H9 (cell line): ENCODE measurements around the gene RHCE. TPM values are rescaled to one million over a fixed set of nuclear protein-coding genes. Genes with fewer than 3 reads are reported as not detected.
"Not testable (repeated sequence)": the region's sequence is repeated elsewhere in the genome, so short reads cannot be mapped to it uniquely, and the experiment has no call there.

Experiments
- DNase-seq: peaks from one replicate; pipeline ENCODE4 v3.0.0-alpha.2; 2017
- H2AFZ ChIP-seq: one replicate; pipeline ENCODE4 v1.6.1; 2013; ENCODE audit warnings: mild to moderate bottlenecking, low read length, control low read depth, moderate library complexity
- H2AK5ac ChIP-seq: 2 replicates; pipeline ENCODE4 v1.6.1; 2013; ENCODE audit warnings: low read length, control low read depth, mixed read lengths; ENCODE audit not compliant: insufficient read length
- H2BK120ac ChIP-seq: one replicate; pipeline ENCODE4 v1.6.1; 2013; ENCODE audit warnings: low read depth, mild to moderate bottlenecking, low read length, control low read depth, inconsistent platforms; ENCODE audit not compliant: poor library complexity, severe bottlenecking
- H2BK12ac ChIP-seq: 2 replicates; pipeline ENCODE4 v1.6.1; 2013; ENCODE audit warnings: low read length, control low read depth, mixed read lengths, low read depth; ENCODE audit not compliant: insufficient read length
- H2BK15ac ChIP-seq: 2 replicates; pipeline ENCODE4 v1.6.1; 2013; ENCODE audit warnings: low read depth, low read length, control low read depth
- H2BK20ac ChIP-seq: one replicate; pipeline ENCODE4 v1.6.1; 2013; ENCODE audit warnings: low read depth, mild to moderate bottlenecking, low read length, control low read depth, inconsistent platforms; ENCODE audit not compliant: poor library complexity, severe bottlenecking
- H2BK5ac ChIP-seq: 2 replicates; pipeline ENCODE4 v1.6.1; 2013; ENCODE audit warnings: low read length, control low read depth, mixed read lengths; ENCODE audit not compliant: insufficient read length
- H3K14ac ChIP-seq: 2 replicates; pipeline ENCODE4 v1.6.1; 2013; ENCODE audit warnings: low read length, control low read depth; ENCODE audit not compliant: insufficient read depth
- H3K18ac ChIP-seq: 2 replicates; pipeline ENCODE4 v1.6.1; 2013; ENCODE audit warnings: low read depth, mild to moderate bottlenecking, mixed read lengths, low read length, control low read depth; ENCODE audit not compliant: insufficient read length
- H3K23ac ChIP-seq: 2 replicates; pipeline ENCODE4 v1.6.1; 2013; ENCODE audit warnings: low read length, control low read depth, mixed read lengths, low read depth; ENCODE audit not compliant: insufficient read length
- H3K23me2 ChIP-seq: 2 replicates; pipeline ENCODE4 v1.6.1; 2013; ENCODE audit warnings: low read depth, mild to moderate bottlenecking, mixed read lengths, low read length, control low read depth; ENCODE audit not compliant: insufficient read length, poor library complexity, severe bottlenecking
- H3K27ac ChIP-seq: 2 replicates; pipeline ENCODE4 v1.5.1; 2013; ENCODE audit warnings: low read length, control low read depth, mixed read lengths, low read depth; ENCODE audit not compliant: insufficient read length
- H3K27me3 ChIP-seq: 2 replicates; pipeline ENCODE4 v1.6.1; 2013; ENCODE audit warnings: low read length, control low read depth, inconsistent platforms; ENCODE audit not compliant: insufficient read depth
- H3K4ac ChIP-seq: 2 replicates; pipeline ENCODE4 v1.6.1; 2013; ENCODE audit warnings: low read depth, mild to moderate bottlenecking, control low read depth, inconsistent platforms, low read length, moderate library complexity
- H3K4me1 ChIP-seq: 2 replicates; pipeline ENCODE4 v1.6.1; 2013; ENCODE audit warnings: low read length, control low read depth, inconsistent platforms; ENCODE audit not compliant: insufficient read depth
- H3K4me2 ChIP-seq: 2 replicates; pipeline ENCODE4 v1.6.1; 2013; ENCODE audit warnings: low read length, control low read depth, mixed read lengths; ENCODE audit not compliant: insufficient read length, insufficient read depth
- H3K56ac ChIP-seq: 2 replicates; pipeline ENCODE4 v1.6.1; 2013; ENCODE audit warnings: low read depth, mild to moderate bottlenecking, mixed read lengths, low read length, control low read depth; ENCODE audit not compliant: insufficient read length
- H3K79me1 ChIP-seq: 2 replicates; pipeline ENCODE4 v1.6.1; 2013; ENCODE audit warnings: low read depth, mild to moderate bottlenecking, moderate library complexity, low read length, control low read depth, inconsistent platforms; ENCODE audit not compliant: insufficient read depth, poor library complexity, severe bottlenecking
- H3K79me2 ChIP-seq: 2 replicates; pipeline ENCODE4 v1.6.1; 2013; ENCODE audit warnings: low read length, control low read depth, inconsistent platforms; ENCODE audit not compliant: insufficient read depth
- H3K9ac ChIP-seq: 2 replicates; pipeline ENCODE4 v1.6.1; 2013; ENCODE audit warnings: low read length, control low read depth, mixed read lengths; ENCODE audit not compliant: insufficient read length; ENCODE audit errors: extremely low read depth
- H3K9me3 ChIP-seq: one replicate; pipeline ENCODE4 v1.6.1; 2013; ENCODE audit warnings: low read depth, low read length, inconsistent platforms; ENCODE audit not compliant: control insufficient read depth
- H3T11ph ChIP-seq: one replicate; pipeline ENCODE4 v1.6.1; 2013; ENCODE audit warnings: mild to moderate bottlenecking, low read length, control low read depth, inconsistent platforms
- H4K20me1 ChIP-seq: one replicate; pipeline ENCODE4 v1.6.1; 2013; ENCODE audit not compliant: control insufficient read depth, insufficient read length, insufficient read depth
- H4K5ac ChIP-seq: 2 replicates; pipeline ENCODE4 v1.6.1; 2013; ENCODE audit warnings: low read depth, mild to moderate bottlenecking, mixed read lengths, low read length, control low read depth; ENCODE audit not compliant: insufficient read length
- H4K8ac ChIP-seq: replicated peaks from 2 replicates; pipeline ENCODE4 v1.6.1; 2013; ENCODE audit warnings: low read length, control low read depth, mixed read lengths, low read depth; ENCODE audit not compliant: insufficient read length
- H4K91ac ChIP-seq: 2 replicates; pipeline ENCODE4 v1.6.1; 2013; ENCODE audit warnings: low read depth, mild to moderate bottlenecking, moderate library complexity, mixed read lengths, low read length, control low read depth; ENCODE audit not compliant: insufficient read length
- H3K27ac Mint-ChIP-seq, 3 experiments: 2 replicates in 2 of 3; 3 replicates in 1 of 3; pipeline ENCODE4 v1.8.0; 2020 to 2021; ENCODE audit warnings: mixed read lengths in 3 of 3, mild to moderate bottlenecking in 1 of 3, moderate library complexity in 1 of 3
- H3K27me3 Mint-ChIP-seq: 2 replicates; pipeline ENCODE4 v1.8.0; 2021; ENCODE audit warnings: low read depth, mild to moderate bottlenecking, moderate library complexity, mixed read lengths
- H3K36me3 Mint-ChIP-seq, 3 experiments: 2 replicates in 2 of 3; 3 replicates in 1 of 3; pipeline ENCODE4 v1.8.0; 2020 to 2021; ENCODE audit warnings: low read depth in 3 of 3, mixed read lengths in 3 of 3; ENCODE audit not compliant: insufficient read depth in 1 of 3
- H3K4me1 Mint-ChIP-seq, 2 experiments: 2 replicates each; pipeline ENCODE4 v1.8.0; 2020; ENCODE audit warnings: mixed read lengths in 2 of 2
- H3K4me3 Mint-ChIP-seq, 2 experiments: 2 replicates in 1 of 2; 3 replicates in 1 of 2; pipeline ENCODE4 v1.8.0; 2020 to 2021; ENCODE audit warnings: mild to moderate bottlenecking in 2 of 2, mixed read lengths in 2 of 2, moderate library complexity in 1 of 2
- H3K9me3 Mint-ChIP-seq, 2 experiments: 2 replicates in 1 of 2; 3 replicates in 1 of 2; pipeline ENCODE4 v1.8.0; 2020; ENCODE audit warnings: mild to moderate bottlenecking in 2 of 2, mixed read lengths in 2 of 2, moderate library complexity in 1 of 2
- WGBS: extraction: QIAGEN DNeasy Blood & Tissue Kit; methylation state at CpG from one replicate; pipeline ENCODE4 v1.1.7; 2013; ENCODE audit warnings: missing lambda C conversion rate, low lambda C conversion rate, mixed read lengths; ENCODE audit not compliant: insufficient read length; ENCODE audit errors: extremely low coverage; 5-methylcytosine and 5-hydroxymethylcytosine counted together
- total RNA-seq: library from RNA; stranded (reverse); gene quantifications from 2 replicates; pipeline ENCODE4 v1.2.1, GENCODE V29; 2021
- TF ChIP-seq, protein P1 (sequence below): fragments of 200-600 bp; sonication (generic); conservative IDR thresholded peaks from 3 replicates; pipeline ENCODE4 v1.8.0; 2021; ENCODE audit warnings: antibody characterized with exemption, mild to moderate bottlenecking

RHCE gene
- total RNA-seq, 1 experiment from 2014 or later: 0.90 TPM

DNA sequence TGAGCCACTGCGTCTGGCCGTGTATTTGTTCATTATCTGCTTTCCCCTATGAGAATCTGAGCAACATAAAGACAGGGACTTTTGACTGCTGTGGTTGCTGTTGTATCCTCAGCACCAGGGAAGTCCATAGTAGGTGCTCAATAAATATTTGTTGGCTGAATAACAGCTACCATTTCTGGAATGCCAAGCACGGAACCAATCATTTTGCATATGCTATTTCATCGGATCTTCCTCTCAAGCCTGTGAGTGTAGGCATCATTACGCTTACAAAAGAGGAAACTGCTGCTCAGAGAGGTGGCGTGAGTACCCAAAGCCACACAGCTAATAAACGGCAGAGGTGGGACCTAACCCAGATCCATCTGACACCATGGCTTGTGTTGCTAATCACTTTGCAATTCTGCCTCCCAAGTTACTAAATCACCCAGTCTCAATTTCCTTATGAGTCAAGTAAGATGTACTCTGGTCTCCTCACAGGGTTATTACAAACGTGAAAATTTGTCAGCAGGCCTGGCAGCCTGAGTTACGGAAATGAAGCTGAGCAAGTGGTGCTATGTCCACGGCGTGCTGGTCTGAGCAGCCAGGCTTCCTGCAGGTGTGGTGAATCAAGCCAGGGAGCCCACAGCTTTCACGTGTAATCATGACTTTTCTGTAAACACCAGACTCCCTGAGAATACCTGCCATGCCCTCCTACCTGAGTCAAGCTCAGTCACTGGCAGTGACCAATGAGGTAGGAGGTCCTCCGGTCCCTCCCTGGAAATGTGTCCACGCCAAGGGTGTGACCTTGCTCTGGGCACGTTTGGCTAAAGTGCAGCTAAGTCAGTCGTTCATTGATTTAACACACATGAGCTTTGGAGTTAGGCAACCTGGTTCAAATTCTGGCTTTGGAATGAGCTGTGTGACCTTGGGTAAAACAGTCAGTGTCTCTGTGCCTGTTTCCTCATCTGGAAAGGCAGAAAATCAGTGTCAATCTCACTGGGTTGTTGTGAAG, 4.8 kb upstream of the RHCE start:
- Histone ChIP-seq H2BK20ac (no peak overlapping the region), H3K14ac (no peak overlapping the region), H3K23me2 (no peaks in the 10 kb centered on the region), H4K91ac (no peak overlapping the region), H3K4me1 (no peaks in the 10 kb centered on the region; the same call in 1 of the 2 replicates), H4K5ac (no peak overlapping the region), H3K56ac (no peak overlapping the region), H4K20me1 (no peaks in the 10 kb centered on the region), H4K8ac (no peak overlapping the region), H2BK12ac (no peak overlapping the region), H3K23ac (no peak overlapping the region), H3K27ac (no peak overlapping the region), H3K27me3 (no peaks in the 10 kb centered on the region), H3K9ac (no peak overlapping the region), H2AFZ (no peak overlapping the region), H3T11ph (no peak overlapping the region), H3K79me1 (no peaks in the 10 kb centered on the region), H3K79me2 (no peaks in the 10 kb centered on the region), H3K4me2 (no peak overlapping the region), H3K9me3 (no peaks in the 10 kb centered on the region), H2BK5ac (no peak overlapping the region), H2AK5ac (no peak overlapping the region), H3K18ac (no peak overlapping the region), H2BK15ac (no peak overlapping the region), H2BK120ac (no peak overlapping the region), H3K4ac (no peak overlapping the region)
- Mint-ChIP-seq H3K27ac (no peak overlapping the region; a peak in 1 of 7 replicates), H3K36me3 (no peaks in the 10 kb centered on the region), H3K9me3 (no peaks in the 10 kb centered on the region), H3K4me1 (peaks cover 13 to 24% of the 10 kb centered on the region in 2 experiments), H3K4me3 (no peak overlapping the region), H3K27me3 (peaks cover 44% of the 10 kb centered on the region)
- WGBS: no CpG with 5 or more reads among the region's 16 CpGs
- TF ChIP-seq, protein P1, sequence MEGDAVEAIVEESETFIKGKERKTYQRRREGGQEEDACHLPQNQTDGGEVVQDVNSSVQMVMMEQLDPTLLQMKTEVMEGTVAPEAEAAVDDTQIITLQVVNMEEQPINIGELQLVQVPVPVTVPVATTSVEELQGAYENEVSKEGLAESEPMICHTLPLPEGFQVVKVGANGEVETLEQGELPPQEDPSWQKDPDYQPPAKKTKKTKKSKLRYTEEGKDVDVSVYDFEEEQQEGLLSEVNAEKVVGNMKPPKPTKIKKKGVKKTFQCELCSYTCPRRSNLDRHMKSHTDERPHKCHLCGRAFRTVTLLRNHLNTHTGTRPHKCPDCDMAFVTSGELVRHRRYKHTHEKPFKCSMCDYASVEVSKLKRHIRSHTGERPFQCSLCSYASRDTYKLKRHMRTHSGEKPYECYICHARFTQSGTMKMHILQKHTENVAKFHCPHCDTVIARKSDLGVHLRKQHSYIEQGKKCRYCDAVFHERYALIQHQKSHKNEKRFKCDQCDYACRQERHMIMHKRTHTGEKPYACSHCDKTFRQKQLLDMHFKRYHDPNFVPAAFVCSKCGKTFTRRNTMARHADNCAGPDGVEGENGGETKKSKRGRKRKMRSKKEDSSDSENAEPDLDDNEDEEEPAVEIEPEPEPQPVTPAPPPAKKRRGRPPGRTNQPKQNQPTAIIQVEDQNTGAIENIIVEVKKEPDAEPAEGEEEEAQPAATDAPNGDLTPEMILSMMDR: no peak
- no peak for DNase-seq

DNA sequence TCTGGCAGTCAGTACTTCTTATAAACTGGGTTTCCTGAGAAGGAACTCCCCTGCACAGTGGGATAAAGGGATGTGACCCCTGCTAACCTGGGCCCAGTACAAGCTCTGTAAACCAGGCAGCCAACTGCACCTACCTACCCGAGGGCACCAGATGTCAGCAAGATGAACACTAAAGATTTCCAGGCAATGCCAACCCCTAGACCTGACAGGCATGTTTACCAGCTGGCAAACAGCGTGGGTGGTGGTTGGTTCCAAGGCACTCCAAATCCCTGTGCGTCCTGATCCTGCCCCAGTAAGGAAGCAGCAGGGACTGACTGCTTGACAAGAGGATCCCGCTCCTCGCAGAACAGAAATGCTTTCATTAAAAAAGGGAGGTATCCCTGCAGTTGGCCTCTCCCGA, 2.6 kb upstream of the RHCE start:
- not testable (repeated sequence) for DNase-seq, H4K5ac ChIP-seq
- WGBS: no CpG with 5 or more reads among the region's 6 CpGs

More for the DNA sequence above, 2.6 kb upstream of the RHCE start:
- H3K18ac ChIP-seq, H3K4me2 ChIP-seq, H2BK20ac ChIP-seq, H3K27me3 ChIP-seq, H4K91ac ChIP-seq, H2BK15ac ChIP-seq, H2BK5ac ChIP-seq, H2AFZ ChIP-seq, H3K27ac ChIP-seq, H3K9me3 Mint-ChIP-seq, H2AK5ac ChIP-seq, H2BK120ac ChIP-seq, H3K4me1 ChIP-seq, H3K14ac ChIP-seq, H3K9ac ChIP-seq, H3K79me2 ChIP-seq, H2BK12ac ChIP-seq, H3K4me3 Mint-ChIP-seq, H4K20me1 ChIP-seq, H3K56ac ChIP-seq, H3K4ac ChIP-seq, H4K8ac ChIP-seq, H3K23ac ChIP-seq, H3K23me2 ChIP-seq, H3T11ph ChIP-seq, H3K9me3 ChIP-seq, H3K36me3 Mint-ChIP-seq, H3K27ac Mint-ChIP-seq, H3K79me1 ChIP-seq: not testable (repeated sequence)
- Mint-ChIP-seq H3K27me3 (peaks cover 35% of the 10 kb centered on the region), H3K4me1 (peaks cover 13 to 22% of the 10 kb centered on the region in 2 experiments)
